Prostate gland (tissue), 2 donors: ENCODE data around the gene MAP4K3.

Experiments used
- POLR2A ChIP-seq: fragments of 450-650 bp; IDR thresholded peaks from one replicate; pipeline ENCODE4 v1.6.1; 2016; ENCODE audit warnings: antibody characterized with exemption, mild to moderate bottlenecking
- POLR2AphosphoS5 ChIP-seq: sonication (generic); formaldehyde crosslinking; IDR thresholded peaks from one replicate; pipeline ENCODE4 v1.6.1; 2017; ENCODE audit warnings: antibody characterized with exemption
- TF ChIP-seq, protein P1 (sequence below), 4 experiments: fragments of 200-600 bp in 2 of 4; fragments of 450-650 bp in 2 of 4; sonication (generic) in 2 of 4; IDR thresholded peaks; 1 replicate in 3 of 4; 2 replicates in 1 of 4; pipeline ENCODE4 v1.5.1; 2016 to 2019; ENCODE audit warnings: antibody characterized with exemption in 4 of 4, mild to moderate bottlenecking in 2 of 4, moderate library complexity in 2 of 4

DNA sequence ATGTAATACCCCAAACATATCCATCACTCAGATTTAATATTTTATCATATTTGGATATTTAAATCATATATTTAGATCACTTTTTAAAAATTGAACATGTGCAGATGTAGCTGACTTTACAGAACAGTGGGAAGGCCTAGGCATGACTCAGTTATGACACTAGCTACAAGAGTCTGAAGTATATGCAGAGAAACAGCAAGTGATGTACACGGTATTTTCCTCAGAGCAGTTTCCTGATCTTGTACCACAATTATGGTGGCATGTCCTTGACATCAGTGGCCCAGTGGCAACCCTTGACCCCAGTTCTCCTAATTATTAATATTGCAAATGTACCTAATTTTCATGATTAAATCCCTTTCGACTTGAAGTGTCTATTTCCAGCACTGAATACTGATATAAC, 221.5 kb downstream of the MAP4K3 start:
- TF ChIP-seq, protein P1, sequence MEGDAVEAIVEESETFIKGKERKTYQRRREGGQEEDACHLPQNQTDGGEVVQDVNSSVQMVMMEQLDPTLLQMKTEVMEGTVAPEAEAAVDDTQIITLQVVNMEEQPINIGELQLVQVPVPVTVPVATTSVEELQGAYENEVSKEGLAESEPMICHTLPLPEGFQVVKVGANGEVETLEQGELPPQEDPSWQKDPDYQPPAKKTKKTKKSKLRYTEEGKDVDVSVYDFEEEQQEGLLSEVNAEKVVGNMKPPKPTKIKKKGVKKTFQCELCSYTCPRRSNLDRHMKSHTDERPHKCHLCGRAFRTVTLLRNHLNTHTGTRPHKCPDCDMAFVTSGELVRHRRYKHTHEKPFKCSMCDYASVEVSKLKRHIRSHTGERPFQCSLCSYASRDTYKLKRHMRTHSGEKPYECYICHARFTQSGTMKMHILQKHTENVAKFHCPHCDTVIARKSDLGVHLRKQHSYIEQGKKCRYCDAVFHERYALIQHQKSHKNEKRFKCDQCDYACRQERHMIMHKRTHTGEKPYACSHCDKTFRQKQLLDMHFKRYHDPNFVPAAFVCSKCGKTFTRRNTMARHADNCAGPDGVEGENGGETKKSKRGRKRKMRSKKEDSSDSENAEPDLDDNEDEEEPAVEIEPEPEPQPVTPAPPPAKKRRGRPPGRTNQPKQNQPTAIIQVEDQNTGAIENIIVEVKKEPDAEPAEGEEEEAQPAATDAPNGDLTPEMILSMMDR (IDR thresholded peaks at IDR 0.05), result no peak
- TF ChIP-seq POLR2A (no peak), POLR2AphosphoS5 (no peak)
